NB4 (cell line): Measurements from ENCODE around the gene FBP1.

Experiments used
- CTCF ChIP-seq: IDR thresholded peaks from one replicate; pipeline ENCODE4 v1.5.1; 2012; ENCODE audit warnings: low read depth, low read length
- MAX ChIP-seq: IDR thresholded peaks from 2 replicates; pipeline ENCODE4 v1.6.1; 2011; ENCODE audit warnings: low read depth, low read length
- POLR2A ChIP-seq: IDR thresholded peaks from 2 replicates; pipeline ENCODE4 v1.6.1; 2011; ENCODE audit warnings: mild to moderate bottlenecking; ENCODE audit not compliant: insufficient read length; ENCODE audit errors: extremely low read depth

DNA sequence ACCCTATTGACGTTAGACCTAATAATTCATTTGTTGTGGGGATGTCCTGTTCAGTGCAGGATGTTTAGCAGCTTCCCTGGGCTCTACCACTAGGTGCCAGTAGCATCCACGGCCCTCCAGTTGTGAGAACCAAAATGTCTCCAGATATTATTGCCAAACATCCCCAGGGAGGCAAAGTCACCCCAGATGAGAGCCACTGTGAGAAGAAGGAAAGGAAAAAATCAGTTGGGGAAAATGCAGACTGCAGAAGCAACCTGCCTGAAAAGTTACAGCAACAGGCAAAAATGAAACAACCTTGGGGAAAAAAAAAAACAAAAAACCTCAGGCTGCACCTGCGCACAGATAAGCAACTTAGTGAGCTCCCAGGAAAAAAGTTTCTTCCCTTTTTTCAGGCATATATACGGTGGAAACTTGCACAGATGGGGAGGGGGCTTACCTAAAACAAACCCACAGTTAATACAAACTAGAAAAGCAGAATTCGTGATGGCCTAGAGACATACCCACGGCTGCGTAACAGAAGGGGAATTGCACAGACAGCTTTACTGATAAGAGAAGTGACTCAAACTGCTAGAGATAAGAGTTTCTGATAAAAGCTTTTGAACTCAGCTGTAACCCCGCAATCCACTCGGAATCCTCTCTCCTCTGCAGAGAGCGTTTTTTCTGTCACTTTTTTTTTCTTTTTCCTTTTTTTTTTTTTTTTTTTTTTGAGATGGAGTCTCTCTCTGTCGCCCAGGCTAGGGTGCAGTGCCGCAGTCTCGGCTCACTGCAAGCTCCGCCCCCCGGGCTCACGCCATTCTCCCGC is 29.8 kb upstream of the FBP1 start:
- TF ChIP-seq CTCF: peak; percentile 94
- TF ChIP-seq POLR2A: no peak
- TF ChIP-seq MAX: no peak
